Stimulated activated CD4-positive, alpha-beta T cell treated with anti-CD3 and anti-CD28 coated beads, Interleukin-4, amount 100 ng/mL, for 4 hours (primary cell): ENCODE measurements around the gene ELK3.

ENCODE experiments used
- DNase-seq, 2 experiments: peaks; one replicate each; pipeline ENCODE4 v3.0.0-alpha.2; 2020

ELK3 gene

GRCh38 chr12:96193725-96194575 is at the start of gene ELK3:
Gene ELK3 (plus strand): TSS chr12:96194375.
- peak; percentile 49 to 57 for DNase-seq

- no peak for DNase-seq
Observed at GRCh38 chr12:96146747-96147146, 47.4 kb upstream of the ELK3 start.

- DNase-seq: no peak
Observed at GRCh38 chr12:96150442-96150841, 43.7 kb upstream of the ELK3 start.

GRCh38 chr12:96152164-96152563 is 42.0 kb upstream of the ELK3 start:
- no peak for DNase-seq

DNA sequence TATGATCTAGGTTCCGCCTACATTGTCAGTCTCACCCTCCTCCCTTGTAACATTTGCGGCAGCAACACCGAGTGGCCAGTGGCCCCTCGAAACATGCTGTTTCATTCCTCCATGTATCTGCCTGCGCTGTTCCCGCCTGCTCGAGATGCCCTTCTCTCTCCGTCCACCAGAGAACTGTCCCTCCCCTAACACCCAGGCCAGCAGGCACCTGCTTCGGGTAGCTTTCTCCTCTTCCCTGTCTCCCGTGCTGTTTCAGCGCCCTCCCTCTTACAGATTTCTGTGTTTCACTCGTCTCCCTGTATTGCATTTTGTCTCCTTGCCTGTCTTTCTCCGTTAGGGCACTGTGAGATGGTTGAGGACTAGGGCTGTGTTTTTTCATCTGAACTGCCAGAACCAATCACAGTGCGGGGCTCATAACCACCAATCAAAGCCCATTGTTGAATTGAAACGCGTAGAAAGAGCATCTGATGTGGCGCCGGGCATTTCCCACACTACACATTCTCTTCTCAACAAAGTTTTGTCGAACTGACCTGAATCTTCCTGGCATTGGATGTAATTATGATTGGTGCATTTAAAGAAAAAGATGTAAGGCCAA is 40.9 kb upstream of the ELK3 start:
- no peak for DNase-seq

- no peak for DNase-seq
Observed at GRCh38 chr12:96155181-96155580, 39.0 kb upstream of the ELK3 start.

GRCh38 chr12:96155781-96156180 is 38.4 kb upstream of the ELK3 start:
- DNase-seq: no peak

DNA sequence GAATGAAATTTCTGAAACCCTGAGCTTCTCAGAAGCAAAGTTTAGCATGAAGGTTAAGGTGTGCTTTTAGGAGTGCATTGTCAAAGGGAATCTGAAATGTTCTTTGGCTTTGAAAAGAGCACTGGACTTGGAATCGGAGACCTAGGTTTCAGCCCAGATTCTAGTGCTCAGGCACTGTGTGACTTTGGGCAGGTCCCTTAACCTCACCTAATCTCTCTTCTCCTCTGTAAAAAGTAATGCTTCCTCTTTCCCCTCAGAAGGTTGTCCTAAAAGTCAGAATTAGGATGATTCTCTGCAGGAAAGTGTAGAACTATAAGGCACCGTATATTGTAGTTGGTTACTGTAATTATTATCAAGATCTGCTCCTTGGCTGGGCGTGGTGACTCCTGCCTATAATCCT is 38.0 kb upstream of the ELK3 start:
- no peak for DNase-seq

DNA sequence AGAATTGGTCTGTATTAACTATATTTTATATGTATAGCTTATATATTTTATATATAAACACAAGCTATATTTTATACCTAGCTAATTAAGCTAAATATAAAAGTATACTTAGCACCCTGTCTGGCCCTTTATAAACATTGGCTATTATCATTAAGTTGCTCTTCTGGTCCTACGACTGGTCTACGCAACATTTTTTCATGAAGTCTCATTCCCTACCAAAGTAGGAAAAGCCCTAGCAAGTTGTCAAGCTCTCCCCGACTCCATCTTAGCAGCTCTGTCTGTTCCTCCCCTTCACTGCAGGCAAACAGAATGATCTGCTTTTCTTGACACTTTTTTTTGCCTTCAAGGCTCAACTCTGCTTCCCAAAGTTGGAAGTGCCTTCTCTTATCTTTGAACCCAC is 36.7 kb upstream of the ELK3 start:
- no peak for DNase-seq

GRCh38 chr12:96164951-96165811 is 29.0 kb upstream of the ELK3 start:
- DNase-seq: no peak

- no peak for DNase-seq
Observed at GRCh38 chr12:96166765-96167164, 27.4 kb upstream of the ELK3 start.

DNA sequence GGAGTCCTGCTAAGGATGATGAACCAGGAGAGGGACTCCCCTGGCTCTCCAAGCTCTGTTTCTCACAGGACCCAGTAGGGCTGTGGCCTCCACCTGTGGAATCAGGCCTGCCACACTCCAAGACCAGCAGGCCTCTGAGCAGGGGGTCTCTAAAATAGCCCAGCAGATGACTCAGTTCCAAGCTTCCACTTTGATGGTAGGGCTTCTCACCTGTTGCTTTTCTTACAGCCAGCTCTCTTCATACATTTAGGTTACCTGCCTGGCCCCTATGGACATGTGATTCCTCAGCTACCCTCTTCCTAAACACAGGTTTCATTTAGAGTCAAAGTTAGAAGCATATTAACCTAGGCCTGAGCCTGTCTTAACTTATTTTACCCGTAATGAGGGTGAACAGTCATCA is 26.7 kb upstream of the ELK3 start:
- DNase-seq: no peak

DNA sequence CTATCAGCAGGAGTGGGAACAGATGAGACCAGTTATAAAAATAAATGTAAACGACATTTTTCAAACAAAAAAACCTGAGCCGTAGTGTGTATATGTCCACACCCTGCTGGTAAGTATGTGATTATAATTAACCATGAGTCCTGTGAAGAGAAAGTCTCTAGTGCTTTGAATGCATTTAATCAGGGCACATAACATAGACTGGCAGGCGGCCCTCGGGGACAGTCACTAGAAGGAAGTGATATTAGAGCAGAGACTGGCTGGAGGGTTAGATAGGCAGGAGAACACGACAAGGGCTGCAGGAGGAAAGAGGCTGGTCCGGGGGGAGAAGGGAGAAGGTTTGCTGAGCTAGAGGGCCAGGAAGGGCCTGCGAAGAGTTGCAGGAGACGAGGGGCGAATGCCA is 23.8 kb upstream of the ELK3 start:
- DNase-seq: no peak

- no peak for DNase-seq
Observed at GRCh38 chr12:96170762-96171161, 23.4 kb upstream of the ELK3 start.

- no peak for DNase-seq
Observed at GRCh38 chr12:96171905-96172304, 22.3 kb upstream of the ELK3 start.

- no peak for DNase-seq
Observed at GRCh38 chr12:96172981-96173380, 21.2 kb upstream of the ELK3 start.

GRCh38 chr12:96176575-96176974 is 17.6 kb upstream of the ELK3 start:
- DNase-seq: no peak

- DNase-seq: peak; percentile 46 to 74
Observed at GRCh38 chr12:96177013-96177412, 17.2 kb upstream of the ELK3 start.

- DNase-seq: no peak
Observed at GRCh38 chr12:96183734-96184370, 10.3 kb upstream of the ELK3 start.

- no peak for DNase-seq
Observed at GRCh38 chr12:96185914-96186313, 8.3 kb upstream of the ELK3 start.

DNA sequence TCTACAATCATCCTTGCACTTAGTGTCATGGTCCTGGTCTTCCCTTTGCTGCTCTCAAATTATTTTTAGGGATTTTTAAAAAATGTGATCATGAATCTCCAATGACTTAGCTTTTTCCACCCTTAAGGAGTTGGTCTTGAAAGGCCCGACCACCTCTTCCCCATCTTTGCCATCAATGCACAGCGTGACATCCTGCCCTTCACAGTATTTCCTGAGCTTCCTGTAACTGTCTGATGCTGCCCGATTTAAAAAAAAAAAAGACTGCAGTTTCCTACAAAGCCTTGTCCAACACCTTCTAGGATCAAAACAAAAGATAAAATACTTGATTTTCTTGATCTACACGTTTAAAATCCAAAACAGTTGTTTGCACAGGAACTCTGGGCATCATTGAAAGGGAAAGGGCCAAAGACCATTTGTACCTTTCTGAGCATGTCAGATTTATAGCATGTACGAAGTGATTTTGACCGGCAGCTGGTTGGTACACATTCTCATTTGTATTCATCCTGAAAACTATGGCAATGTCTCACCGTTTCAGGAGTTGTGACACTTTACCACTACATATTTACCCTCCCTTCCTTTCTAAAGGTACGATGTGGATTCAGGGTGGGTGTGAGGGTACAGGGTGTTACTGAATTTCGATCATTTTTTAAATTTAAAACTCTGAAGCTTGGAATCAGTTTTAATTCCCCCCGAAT is 7.4 kb upstream of the ELK3 start:
- no peak for DNase-seq

GRCh38 chr12:96187956-96188355 is 6.2 kb upstream of the ELK3 start:
- DNase-seq: no peak

DNA sequence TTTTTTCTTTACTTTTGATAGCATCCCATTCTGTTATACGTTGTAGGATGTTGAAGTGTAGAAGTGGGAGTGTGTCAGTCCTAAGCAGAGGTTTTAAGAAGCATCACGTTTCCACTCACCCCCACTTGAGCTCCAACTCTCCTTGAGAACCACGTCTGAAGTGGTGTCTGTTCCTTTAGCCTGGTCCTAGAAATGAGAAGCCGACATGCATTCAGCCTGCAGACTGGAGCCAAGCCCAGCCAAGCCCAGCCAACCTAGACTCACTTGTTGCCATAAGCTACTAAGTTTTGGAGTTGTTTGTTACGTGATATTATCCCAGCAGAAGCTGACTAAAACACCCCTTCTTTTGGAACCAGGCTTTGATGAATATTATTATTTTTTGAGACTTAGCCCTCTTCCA is 4.4 kb upstream of the ELK3 start:
- DNase-seq: no peak
